Pancreas (tissue), 10 donors: Measurements from ENCODE around the gene SHB. TPM values are rescaled to one million over a fixed set of nuclear protein-coding genes. Genes with fewer than 3 reads are reported as not detected.

ENCODE experiments used
- ATAC-seq, 4 donors: fragments of 200-7000 bp; cut with Tn5 transposase; one replicate each; pipeline versions ENCODE4 v1.8.0 to v1.9.1; 2020; ENCODE audit warnings: mild to moderate bottlenecking in 4 of 4, moderate library complexity in 4 of 4
- DNase-seq, 6 donors: peaks; one replicate each; pipeline ENCODE4 v3.0.0-alpha.2; 2020
- FAIRE-seq: peaks from 2 replicates; lab custom pipeline; 2012; peaks lifted over from hg19 to GRCh38; lab: Jason Lieb, UNC
- H3K27ac ChIP-seq, 4 donors: fragments of 200-600 bp; sonication (generic); 1 replicate in 3 of 4; 2 replicates in 1 of 4; pipeline versions ENCODE4 v1.5.0 to v1.8.0; 2020
- H3K27me3 ChIP-seq, 4 donors: fragments of 200-600 bp; one replicate each; pipeline ENCODE4 v1.8.0; 2021
- H3K36me3 ChIP-seq, 3 donors: fragments of 200-600 bp; sonication (generic) in 1 of 3; one replicate each; pipeline versions ENCODE4 v1.5.0 to v1.8.0; 2020 to 2021
- H3K4me1 ChIP-seq, 3 donors: fragments of 200-600 bp; one replicate each; pipeline ENCODE4 v1.8.0; 2021
- H3K4me3 ChIP-seq, 4 donors: fragments of 200-600 bp; sonication (generic) in 2 of 4; one replicate each; pipeline versions ENCODE4 v1.5.0 to v1.8.0; 2020 to 2021
- H3K9me3 ChIP-seq, 4 donors: fragments of 200-600 bp; one replicate each; pipeline ENCODE4 v1.8.0; 2021
- CTCF ChIP-seq, 4 donors: fragments of 200-600 bp; sonication (generic) in 3 of 4; IDR thresholded peaks; one replicate each; pipeline versions ENCODE4 v1.5.0 to v1.8.0; 2021; ENCODE audit warnings: antibody characterized with exemption in 4 of 4
- WGBS, 2 donors: extraction: QIAGEN DNeasy Blood & Tissue Kit; methylation state at CpG; one replicate each; pipeline ENCODE4 v1.1.7; 2013; 5-methylcytosine and 5-hydroxymethylcytosine counted together
- intact Hi-C, 3 donors: fragments of 100-400 bp; cut with DNase I; formaldehyde crosslinking; loops; one replicate each; pipeline versions ENCODE4 v1.11.1 to v1.14.2; 2022
- polyA plus RNA-seq, 2 donors: library from polyadenylated mRNA; stranded (reverse); fragments of 200-250 nt; gene quantifications; one replicate each; pipeline ENCODE4 v1.2.3, GENCODE V29; 2013
- total RNA-seq, 6 donors: library from RNA; stranded (reverse); fragmentation: NEBNext Ultra II Directional in 4 of 6; extraction: Animal tissue kit (Norgen Biotek cat#: 25700) in 4 of 6; gene quantifications; one replicate each; pipeline versions ENCODE4 v1.2.1 to v1.2.4, GENCODE V29; 2021 to 2023
- donor health status: healthy with polysubstance abuse.
- donor health status: DM: no; HTN: no; CAD: no; lungs with moderate emphysema.
- donor health status: DM: no; HTN: no; CAD: no.
- donor health status: control.
- donor health status: control.
- donor health status: Bipolar disorder and iron deficiency.
- donor health status: DM: yes; HTN: yes; CAD: no.
- donor health status: DM: no; HTN: no; CAD: no.
- donor health status: DM: no; HTN: no; CAD: no.
- donor health status: DM: yes; HTN: yes; CAD: no.

Gene SHB
- total and polyA plus RNA-seq, 8 donors: 11.5 to 24.2 (median 19.2) TPM

- DNase-seq: peak in 1 of 6 donors; percentile 30
- peaks cover 21 to 51% (median 37%) of the 10 kb centered on the region in 3 donors for H3K4me1 ChIP-seq
Measured at GRCh38 chr9:38044706-38045105, 24.3 kb downstream of the SHB start.

GRCh38 chr9:38043931-38044623 lies 24.9 kb downstream of the SHB start:
- H3K4me3 ChIP-seq: no peak overlapping the region
- H3K36me3 ChIP-seq: no peaks in the 10 kb centered on the region
- no peaks in the 10 kb centered on the region for H3K27me3 ChIP-seq
- no peak for TF ChIP-seq CTCF (IDR thresholded peaks at IDR 0.05)
- intact Hi-C loops: no loop called here
- no peak for FAIRE-seq
- peak overlapping the region; percentile 20 to 83 (median 44) for H3K27ac ChIP-seq
- H3K9me3 ChIP-seq: no peaks in the 10 kb centered on the region
- 32 to 43% methylated on average over 9 of the region's 9 CpGs for WGBS, 2 donors
- ATAC-seq: peak in 1 of 4 donors; percentile 13
- peak in 3 of 6 donors; percentile 51 to 68 (median 52) for DNase-seq
- H3K4me1 ChIP-seq: peaks cover 21 to 55% (median 36%) of the 10 kb centered on the region in 3 donors

More at GRCh38 chr9:38044706-38045105, 24.3 kb downstream of the SHB start:
- no peak overlapping the region for H3K4me3 ChIP-seq
- no peaks in the 10 kb centered on the region for H3K36me3 ChIP-seq
- WGBS, 2 donors: 62 to 64% methylated on average over 2 of the region's 2 CpGs
- TF ChIP-seq CTCF (IDR thresholded peaks at IDR 0.05): no peak
- H3K27ac ChIP-seq: peak overlapping the region; percentile 20 to 83 (median 44)
- no peak for FAIRE-seq
- ATAC-seq: no peak
- intact Hi-C loops: no loop called here
- H3K9me3 ChIP-seq: no peaks in the 10 kb centered on the region
- H3K27me3 ChIP-seq: no peaks in the 10 kb centered on the region

- ATAC-seq: no peak
- 66 to 74% methylated on average over 8 of the region's 8 CpGs for WGBS, 2 donors
- no peak overlapping the region for H3K27ac ChIP-seq
Measured at GRCh38 chr9:38042626-38043357, 26.2 kb downstream of the SHB start.

GRCh38 chr9:38041564-38042243 lies 27.3 kb downstream of the SHB start:
- peak in 1 of 6 donors; percentile 26 for DNase-seq
- H3K27ac ChIP-seq: peak overlapping the region in 1 of 4 donors; percentile 44
- no peaks in the 10 kb centered on the region for H3K27me3 ChIP-seq
- TF ChIP-seq CTCF (IDR thresholded peaks at IDR 0.05): no peak
- no peaks in the 10 kb centered on the region for H3K9me3 ChIP-seq
- no peak overlapping the region for H3K4me3 ChIP-seq
- no peak for ATAC-seq
- intact Hi-C loops: no loop called here
- 66 to 73% methylated on average over 21 of the region's 21 CpGs for WGBS, 2 donors
- no peak for FAIRE-seq
- H3K4me1 ChIP-seq: peaks cover 12 to 45% (median 14%) of the 10 kb centered on the region in 3 donors
- H3K36me3 ChIP-seq: no peaks in the 10 kb centered on the region

More at GRCh38 chr9:38042626-38043357, 26.2 kb downstream of the SHB start:
- FAIRE-seq: no peak
- TF ChIP-seq CTCF (IDR thresholded peaks at IDR 0.05): no peak
- no peak overlapping the region for H3K4me3 ChIP-seq
- peak in 1 of 6 donors; percentile 49 for DNase-seq
- H3K9me3 ChIP-seq: no peaks in the 10 kb centered on the region
- H3K4me1 ChIP-seq: peaks cover 12 to 53% (median 24%) of the 10 kb centered on the region in 3 donors
- intact Hi-C loops: no loop called here
- H3K27me3 ChIP-seq: no peaks in the 10 kb centered on the region
- no peaks in the 10 kb centered on the region for H3K36me3 ChIP-seq
